DND-41 (cell line): Measurements from ENCODE around the gene WBP1L.

Experiments used
- CTCF ChIP-seq: IDR thresholded peaks from 2 replicates; pipeline ENCODE4 v1.5.1; 2012; ENCODE audit warnings: borderline replicate concordance, low read length, moderate library complexity, mild to moderate bottlenecking; ENCODE audit not compliant: poor library complexity, severe bottlenecking; ENCODE audit errors: extremely low read depth
- EZH2 ChIP-seq: IDR thresholded peaks from 3 replicates; pipeline ENCODE4 v1.6.1; 2012; ENCODE audit warnings: borderline replicate concordance, low read depth, mild to moderate bottlenecking, moderate library complexity, low read length, inconsistent platforms; ENCODE audit not compliant: severe bottlenecking

GRCh38 chr10:102713814-102714620, 29.7 kb upstream of the WBP1L start, which contains the start of gene ARL3:
- TF ChIP-seq CTCF (peak; percentile 53), EZH2 (no peak)
